Endodermal cell (in vitro differentiated cells): ENCODE measurements around the gene PAK1. TPM values are rescaled to one million over a fixed set of nuclear protein-coding genes. Genes with fewer than 3 reads are reported as not detected.

ENCODE experiments used
- DNase-seq: peaks from one replicate; pipeline ENCODE4 v3.0.0-alpha.2; 2017
- H3K27ac ChIP-seq: 2 replicates; pipeline ENCODE4 v1.5.1; 2013; ENCODE audit warnings: mild to moderate bottlenecking, low read depth, low read length, moderate library complexity
- H3K27me3 ChIP-seq: 2 replicates; pipeline ENCODE4 v1.6.1; 2013; ENCODE audit warnings: mild to moderate bottlenecking, low read length, moderate library complexity; ENCODE audit not compliant: insufficient read depth, control insufficient read depth, poor library complexity, severe bottlenecking
- H3K36me3 ChIP-seq: 2 replicates; pipeline ENCODE4 v1.7.0; 2013; ENCODE audit warnings: mild to moderate bottlenecking, low read length, moderate library complexity; ENCODE audit not compliant: control insufficient read depth, insufficient read depth
- H3K4me1 ChIP-seq: one replicate; pipeline ENCODE4 v1.7.0; 2013; ENCODE audit warnings: low read length; ENCODE audit not compliant: control insufficient read depth, insufficient read depth
- H3K4me3 ChIP-seq: 2 replicates; pipeline ENCODE4 v1.5.1; 2013; ENCODE audit warnings: mild to moderate bottlenecking, low read length, moderate library complexity
- H3K9ac ChIP-seq: 2 replicates; pipeline ENCODE4 v1.6.1; 2013; ENCODE audit warnings: mild to moderate bottlenecking, low read length, moderate library complexity; ENCODE audit not compliant: poor library complexity, severe bottlenecking; ENCODE audit errors: extremely low read depth
- H3K9me3 ChIP-seq: 2 replicates; pipeline ENCODE4 v1.6.1; 2013; ENCODE audit warnings: mild to moderate bottlenecking, low read length, moderate library complexity; ENCODE audit not compliant: control insufficient read depth
- H3K27ac Mint-ChIP-seq: 2 replicates; pipeline ENCODE4 v1.8.0; 2020; ENCODE audit warnings: mixed read lengths
- H3K27me3 Mint-ChIP-seq: 2 replicates; pipeline ENCODE4 v1.8.0; 2021; ENCODE audit warnings: mild to moderate bottlenecking, mixed read lengths; ENCODE audit not compliant: insufficient read depth
- H3K36me3 Mint-ChIP-seq: 2 replicates; pipeline ENCODE4 v1.8.0; 2020; ENCODE audit warnings: low read depth, mixed read lengths
- H3K4me1 Mint-ChIP-seq: 2 replicates; pipeline ENCODE4 v1.8.0; 2020; ENCODE audit warnings: mixed read lengths
- H3K4me3 Mint-ChIP-seq: 2 replicates; pipeline ENCODE4 v1.8.0; 2020; ENCODE audit warnings: mild to moderate bottlenecking, moderate library complexity, mixed read lengths
- H3K9me3 Mint-ChIP-seq: 2 replicates; pipeline ENCODE4 v1.8.0; 2020; ENCODE audit warnings: mild to moderate bottlenecking, mixed read lengths
- WGBS, 2 experiments: methylation state at CpG; one replicate each; pipeline versions ENCODE4 v1.1.5 to v1.1.7; 2013; ENCODE audit warnings: missing lambda C conversion rate in 2 of 2, mixed read lengths in 1 of 2; ENCODE audit not compliant: insufficient coverage in 1 of 2, insufficient read length in 1 of 2; 5-methylcytosine and 5-hydroxymethylcytosine counted together
- total RNA-seq, 2 donors: library from RNA; stranded (reverse); fragmentation: NEBNext Ultra II Directional in 1 of 2; extraction: Animal tissue kit (Norgen Biotek cat#: 25700) in 1 of 2; gene quantifications; 2 replicates in 1 of 2; 3 replicates in 1 of 2; pipeline ENCODE4 v1.2.1, GENCODE V29; 2021
- TF ChIP-seq, protein P1 (sequence below): fragments of 200-600 bp; sonication (generic); conservative IDR thresholded peaks from 2 replicates; pipeline ENCODE4 v1.5.0; 2021; ENCODE audit warnings: antibody characterized with exemption, mild to moderate bottlenecking

Gene PAK1
- total RNA-seq, 2 donors from 2014 or later: 91.3 to 94.9 TPM

DNA sequence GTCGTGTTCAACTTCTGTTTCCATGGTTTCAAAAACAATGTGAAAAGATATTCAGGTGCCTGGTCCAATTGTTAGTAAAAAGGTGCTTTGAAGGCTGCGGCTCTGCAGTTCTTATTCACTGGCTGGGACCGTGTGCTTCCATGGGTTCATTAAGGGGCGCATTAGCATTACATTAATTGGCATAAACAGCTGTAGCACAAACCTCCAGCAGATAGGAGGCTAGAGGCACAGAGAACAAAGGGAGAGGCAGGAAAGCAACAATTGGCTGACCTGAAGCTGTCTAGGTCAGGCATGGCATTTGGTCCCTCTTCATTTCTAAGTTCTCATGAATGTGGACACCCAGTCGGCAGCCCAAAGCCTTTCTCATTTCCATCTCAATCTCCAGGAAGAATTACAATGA, 16.6 kb downstream of the PAK1 start:
- 53 to 67% methylated on average over 3 to 5 of the region's 5 CpGs for WGBS, 2 experiments
- no peak overlapping the region for H3K9ac ChIP-seq
- Mint-ChIP-seq H3K27ac (peak overlapping the region; percentile 12), H3K27me3 (no peaks in the 10 kb centered on the region), H3K4me3 (no peak overlapping the region), H3K4me1 (peaks cover 58% of the 10 kb centered on the region), H3K36me3 (peaks cover 6% of the 10 kb centered on the region), H3K9me3 (no peaks in the 10 kb centered on the region)
- H3K27ac ChIP-seq: peak overlapping the region; percentile 89
- TF ChIP-seq, protein P1, sequence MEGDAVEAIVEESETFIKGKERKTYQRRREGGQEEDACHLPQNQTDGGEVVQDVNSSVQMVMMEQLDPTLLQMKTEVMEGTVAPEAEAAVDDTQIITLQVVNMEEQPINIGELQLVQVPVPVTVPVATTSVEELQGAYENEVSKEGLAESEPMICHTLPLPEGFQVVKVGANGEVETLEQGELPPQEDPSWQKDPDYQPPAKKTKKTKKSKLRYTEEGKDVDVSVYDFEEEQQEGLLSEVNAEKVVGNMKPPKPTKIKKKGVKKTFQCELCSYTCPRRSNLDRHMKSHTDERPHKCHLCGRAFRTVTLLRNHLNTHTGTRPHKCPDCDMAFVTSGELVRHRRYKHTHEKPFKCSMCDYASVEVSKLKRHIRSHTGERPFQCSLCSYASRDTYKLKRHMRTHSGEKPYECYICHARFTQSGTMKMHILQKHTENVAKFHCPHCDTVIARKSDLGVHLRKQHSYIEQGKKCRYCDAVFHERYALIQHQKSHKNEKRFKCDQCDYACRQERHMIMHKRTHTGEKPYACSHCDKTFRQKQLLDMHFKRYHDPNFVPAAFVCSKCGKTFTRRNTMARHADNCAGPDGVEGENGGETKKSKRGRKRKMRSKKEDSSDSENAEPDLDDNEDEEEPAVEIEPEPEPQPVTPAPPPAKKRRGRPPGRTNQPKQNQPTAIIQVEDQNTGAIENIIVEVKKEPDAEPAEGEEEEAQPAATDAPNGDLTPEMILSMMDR: no peak
- no peaks in the 10 kb centered on the region for H3K4me1 ChIP-seq
- DNase-seq: no peak
- peaks cover 1% of the 10 kb centered on the region for H3K36me3 ChIP-seq
- H3K4me3 ChIP-seq: no peak overlapping the region
- H3K27me3 ChIP-seq: no peaks in the 10 kb centered on the region
- no peaks in the 10 kb centered on the region for H3K9me3 ChIP-seq

DNA sequence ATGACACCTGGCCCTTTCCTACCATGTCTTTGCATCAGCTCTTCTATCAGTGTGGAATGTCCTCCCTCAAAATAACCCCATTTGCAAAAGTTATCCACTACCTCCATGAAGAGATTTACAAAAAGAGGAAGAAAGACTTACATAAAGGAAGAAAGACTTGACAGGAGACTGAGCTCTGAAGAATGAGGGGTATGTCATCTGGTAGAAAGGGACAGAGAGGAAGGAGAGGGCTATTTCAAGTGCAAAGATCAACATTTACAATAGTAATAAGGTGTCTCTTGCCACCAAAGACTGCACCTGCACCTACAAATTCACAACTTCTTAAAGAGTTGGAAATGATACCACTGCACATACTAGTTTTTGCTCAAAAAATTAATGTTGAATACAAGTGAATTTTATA, 18.2 kb downstream of the PAK1 start:
- Histone ChIP-seq H3K9me3 (no peaks in the 10 kb centered on the region), H3K4me1 (no peaks in the 10 kb centered on the region), H3K27me3 (no peaks in the 10 kb centered on the region), H3K36me3 (peaks cover 9% of the 10 kb centered on the region), H3K9ac (no peak overlapping the region), H3K27ac (no peak overlapping the region), H3K4me3 (no peak overlapping the region)
- H3K4me3 Mint-ChIP-seq: no peak overlapping the region
- TF ChIP-seq, protein P1: no peak
- H3K36me3 Mint-ChIP-seq: peaks cover 11% of the 10 kb centered on the region
- H3K27ac Mint-ChIP-seq: no peak overlapping the region
- H3K4me1 Mint-ChIP-seq: peaks cover 57% of the 10 kb centered on the region
- no peak for DNase-seq
- H3K27me3 Mint-ChIP-seq: no peaks in the 10 kb centered on the region
- no peaks in the 10 kb centered on the region for H3K9me3 Mint-ChIP-seq

DNA sequence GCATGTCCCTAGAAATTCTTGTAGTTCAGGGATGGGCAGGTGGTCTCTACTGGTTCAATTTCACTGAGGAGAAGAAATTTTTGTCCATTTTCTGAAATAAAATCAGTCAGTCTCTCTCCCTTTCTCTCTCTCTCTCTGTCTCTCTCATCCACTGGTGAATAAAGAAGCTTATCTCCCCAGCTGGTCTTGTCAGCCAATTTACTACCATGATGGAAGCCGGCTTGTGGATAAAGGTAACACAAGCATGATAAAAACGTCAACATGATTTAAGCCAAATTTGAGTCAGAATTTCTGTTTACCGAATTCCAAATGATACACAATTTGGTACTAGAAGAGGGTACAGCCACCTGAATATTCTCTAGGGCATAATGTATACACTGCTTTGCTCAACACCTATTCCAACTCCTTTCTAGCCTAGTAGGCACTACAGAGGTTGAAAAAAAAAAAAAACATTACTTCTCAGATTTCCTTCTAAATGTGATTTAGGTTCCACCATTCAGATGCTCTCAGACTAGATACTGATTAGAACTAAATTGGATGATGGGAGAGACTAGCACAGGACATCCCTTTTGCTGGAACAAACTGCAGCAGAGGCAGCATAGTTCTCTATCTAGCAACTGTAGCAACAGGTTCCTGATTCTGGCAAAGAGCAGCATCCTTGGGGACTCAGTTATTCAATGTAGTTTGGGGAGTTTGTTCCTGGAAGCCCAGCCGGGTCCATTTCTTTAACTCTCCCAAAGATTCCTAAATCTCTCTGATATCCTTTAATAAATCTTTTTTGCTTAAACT, 18.8 kb downstream of the PAK1 start:
- H3K9me3 Mint-ChIP-seq: no peaks in the 10 kb centered on the region
- Histone ChIP-seq H3K9me3 (no peaks in the 10 kb centered on the region), H3K36me3 (peaks cover 9% of the 10 kb centered on the region), H3K9ac (no peak overlapping the region), H3K4me1 (peaks cover 2% of the 10 kb centered on the region), H3K27ac (no peak overlapping the region), H3K4me3 (no peak overlapping the region), H3K27me3 (no peaks in the 10 kb centered on the region)
- WGBS, 2 experiments: 46 to 67% methylated on average over 3 to 4 of the region's 4 CpGs
- H3K27me3 Mint-ChIP-seq: no peaks in the 10 kb centered on the region
- TF ChIP-seq, protein P1: no peak
- H3K27ac Mint-ChIP-seq: no peak overlapping the region
- H3K4me1 Mint-ChIP-seq: peaks cover 56% of the 10 kb centered on the region
- no peak overlapping the region for H3K4me3 Mint-ChIP-seq
- H3K36me3 Mint-ChIP-seq: peaks cover 11% of the 10 kb centered on the region
- DNase-seq: no peak
